NCI-H748 (cell line): ENCODE results near the gene CAMKMT.

Source experiments
- DNase-seq: peaks from one replicate; lab custom pipeline; 2025; ENCODE audit not compliant: unreplicated experiment; lab: John Stamatoyannopoulos, UW

Gene CAMKMT

GRCh38 chr2:44766777-44767176 is 405.0 kb downstream of the CAMKMT start:
- DNase-seq, result no peak

- DNase-seq, result no peak
Observed at GRCh38 chr2:44767691-44768090, 405.9 kb downstream of the CAMKMT start.

- DNase-seq, result no peak
Observed at GRCh38 chr2:44768438-44769236, 406.9 kb downstream of the CAMKMT start.

- peak; percentile 76 for DNase-seq
Observed at GRCh38 chr2:44769349-44770011, 407.7 kb downstream of the CAMKMT start.

- DNase-seq, result peak; percentile 49
Observed at GRCh38 chr2:44770221-44771195, 408.8 kb downstream of the CAMKMT start.

GRCh38 chr2:44771522-44771921 is 409.8 kb downstream of the CAMKMT start:
- DNase-seq, result peak; percentile 43

- peak; percentile 86 for DNase-seq
Observed at GRCh38 chr2:44772131-44772530, 410.4 kb downstream of the CAMKMT start.

GRCh38 chr2:44772669-44773378 is 411.1 kb downstream of the CAMKMT start:
- DNase-seq, result peak; percentile 97

- peak; percentile 74 for DNase-seq
Observed at GRCh38 chr2:44774826-44775492, 413.2 kb downstream of the CAMKMT start.

GRCh38 chr2:44777036-44777435 is 415.3 kb downstream of the CAMKMT start:
- DNase-seq, result peak; percentile 54

- DNase-seq, result peak; percentile 86
Observed at GRCh38 chr2:44777537-44777936, 415.8 kb downstream of the CAMKMT start.

GRCh38 chr2:44778221-44778654 is 416.5 kb downstream of the CAMKMT start:
- peak; percentile 55 for DNase-seq

GRCh38 chr2:44778671-44779476 is 417.1 kb downstream of the CAMKMT start:
- DNase-seq, result no peak

- DNase-seq, result no peak
Observed at GRCh38 chr2:44779793-44780192, 418.0 kb downstream of the CAMKMT start.

- no peak for DNase-seq
Observed at GRCh38 chr2:44780406-44780805, 418.7 kb downstream of the CAMKMT start.

GRCh38 chr2:44785433-44785832 is 423.7 kb downstream of the CAMKMT start:
- DNase-seq, result no peak

- no peak for DNase-seq
Observed at GRCh38 chr2:44786045-44786816, 424.5 kb downstream of the CAMKMT start.

GRCh38 chr2:44786817-44787214 is 425.1 kb downstream of the CAMKMT start:
- no peak for DNase-seq
